ENCODE results near the gene FBN3. TPM values are rescaled to one million over a fixed set of nuclear protein-coding genes. Genes with fewer than 3 reads are reported as not detected.

The FBN3 gene
- total RNA-seq, 4 donors from 2014 or later, result 0.13 to 8.7 (median 2.5) TPM

GRCh38 chr19:8042900-8043299 is 106.5 kb downstream of the FBN3 start:
- no peaks in the 10 kb centered on the region for H3K4me1 ChIP-seq
- TF ChIP-seq POLR2A (IDR thresholded peaks at IDR 0.05) (no peak), CTCF (IDR thresholded peaks at IDR 0.05) (no peak)
- 88 to 90% methylated on average over 9 of the region's 9 CpGs for WGBS, 2 donors
- H3K36me3 ChIP-seq, result no peaks in the 10 kb centered on the region
- no peak overlapping the region for H3K27ac ChIP-seq
- no peaks in the 10 kb centered on the region for H3K9me3 ChIP-seq
- intact Hi-C loops (cut with DNase I), result no loop called here
- DNase-seq, result no peak
- H3K4me3 ChIP-seq (replicated peaks in 1 of 3), result no peak overlapping the region
- H3K27me3 ChIP-seq, result no peaks in the 10 kb centered on the region

GRCh38 chr19:8041531-8041931 is 107.9 kb downstream of the FBN3 start:
- TF ChIP-seq POLR2A (IDR thresholded peaks at IDR 0.05), result no peak
- no peak for TF ChIP-seq CTCF (IDR thresholded peaks at IDR 0.05)
- WGBS, 2 donors, result 73 to 76% methylated on average over 7 of the region's 7 CpGs
- intact Hi-C loops (cut with DNase I), result no loop called here
- no peak for DNase-seq
- Histone ChIP-seq H3K27me3 (no peaks in the 10 kb centered on the region), H3K4me1 (no peaks in the 10 kb centered on the region), H3K4me3 (replicated peaks in 1 of 3) (no peak overlapping the region), H3K9me3 (no peaks in the 10 kb centered on the region), H3K27ac (no peak overlapping the region), H3K36me3 (no peaks in the 10 kb centered on the region)

GRCh38 chr19:8039231-8039630 is 110.2 kb downstream of the FBN3 start:
- no peaks in the 10 kb centered on the region for H3K4me1 ChIP-seq
- TF ChIP-seq POLR2A (IDR thresholded peaks at IDR 0.05) (no peak), CTCF (IDR thresholded peaks at IDR 0.05) (no peak)
- intact Hi-C loops (cut with DNase I), result no loop called here

GRCh38 chr19:8038815-8039214 is 110.6 kb downstream of the FBN3 start:
- Histone ChIP-seq H3K27ac (no peak overlapping the region), H3K9me3 (no peaks in the 10 kb centered on the region), H3K27me3 (no peaks in the 10 kb centered on the region), H3K36me3 (no peaks in the 10 kb centered on the region), H3K4me1 (no peaks in the 10 kb centered on the region), H3K4me3 (replicated peaks in 1 of 3) (no peak overlapping the region)
- intact Hi-C loops (cut with DNase I), result no loop called here
- WGBS, 2 donors, result 84 to 89% methylated on average over 6 of the region's 6 CpGs
- no peak for TF ChIP-seq POLR2A (IDR thresholded peaks at IDR 0.05)
- no peak for TF ChIP-seq CTCF (IDR thresholded peaks at IDR 0.05)
- DNase-seq, result no peak

More at GRCh38 chr19:8039231-8039630, 110.2 kb downstream of the FBN3 start:
- H3K27ac ChIP-seq, result no peak overlapping the region
- DNase-seq, result no peak
- no peaks in the 10 kb centered on the region for H3K27me3 ChIP-seq
- H3K4me3 ChIP-seq (replicated peaks in 1 of 3), result no peak overlapping the region
- no peaks in the 10 kb centered on the region for H3K9me3 ChIP-seq
- H3K36me3 ChIP-seq, result no peaks in the 10 kb centered on the region
- WGBS, 2 donors, result 96 to 97% methylated on average over 3 of the region's 3 CpGs

GRCh38 chr19:8036434-8037099 is 112.8 kb downstream of the FBN3 start:
- 73 to 80% methylated on average over 7 of the region's 7 CpGs for WGBS, 2 donors
- H3K27me3 ChIP-seq, result no peaks in the 10 kb centered on the region
- H3K9me3 ChIP-seq, result no peaks in the 10 kb centered on the region
- H3K27ac ChIP-seq, result no peak overlapping the region
- no peak for DNase-seq
- no peak for TF ChIP-seq CTCF (IDR thresholded peaks at IDR 0.05)
- no peak for TF ChIP-seq POLR2A (IDR thresholded peaks at IDR 0.05)
- H3K36me3 ChIP-seq, result no peaks in the 10 kb centered on the region
- no peaks in the 10 kb centered on the region for H3K4me1 ChIP-seq
- no peak overlapping the region for H3K4me3 ChIP-seq (replicated peaks in 1 of 3)
- intact Hi-C loops (cut with DNase I), result no loop called here
